GM19035 (cell line): Measurements from ENCODE around the gene MRPS34.

Source experiments
- ATAC-seq: cut with Tn5 transposase; IDR thresholded peaks from one replicate; pipeline ENCODE4 v1.9.1; 2021; ENCODE audit not compliant: unreplicated experiment

Gene MRPS34

DNA sequence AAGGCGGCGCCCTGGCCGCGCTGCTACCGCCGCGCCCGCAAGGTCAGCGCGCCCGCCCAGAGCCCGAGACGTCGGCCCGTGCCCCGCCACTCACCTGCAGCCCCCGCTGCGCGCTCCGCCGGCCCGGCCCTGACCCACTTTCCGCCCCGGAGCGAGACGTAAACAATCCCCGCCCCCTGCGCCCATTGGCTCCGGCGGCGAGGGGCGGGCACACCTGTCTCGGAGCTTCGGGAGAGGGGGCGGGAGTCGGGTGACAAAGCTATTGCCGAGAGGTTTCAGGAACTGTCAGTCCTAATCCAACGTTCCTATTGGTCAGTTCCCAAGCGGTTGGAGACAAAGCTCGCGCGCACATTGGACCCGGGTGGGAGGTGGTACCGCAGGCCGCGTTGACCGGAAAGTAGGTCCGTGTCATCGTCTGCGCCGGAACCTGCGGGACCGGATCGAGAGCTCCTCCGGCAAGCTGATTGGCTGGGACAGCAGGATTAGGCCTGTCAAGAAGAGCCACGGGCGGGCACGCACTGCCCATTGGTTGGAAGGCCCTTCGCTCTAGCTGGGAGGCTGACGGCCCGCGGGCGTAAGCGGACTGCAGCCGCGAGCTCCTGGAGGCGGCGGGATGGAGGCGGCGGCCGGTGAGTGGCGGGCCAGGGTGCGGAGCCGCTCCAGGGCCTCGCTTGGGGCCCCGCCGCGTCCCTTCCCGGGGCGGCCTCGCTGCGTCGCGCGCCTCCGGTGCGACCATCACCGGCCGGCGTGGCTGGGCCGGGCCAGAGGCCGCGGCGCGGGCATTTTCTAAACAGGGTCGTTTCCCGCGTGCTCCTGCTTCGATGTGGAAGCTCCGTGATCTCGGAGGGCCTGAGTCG lies 9.7 kb upstream of the MRPS34 start, which contains the start of the genes NUBP2 and SPSB3:
TSS of gene NUBP2 (plus strand) at position 553 of the 857 bp plus-strand sequence. CDS start at position 614, 61 bp downstream.
TSS of gene SPSB3 (minus strand) at position 164 of the 857 bp plus-strand sequence. CDS start 1,088 bp downstream, outside the sequence.
- ATAC-seq, result peak; percentile 87

- peak; percentile 1 for ATAC-seq
These were observed 8.9 kb upstream of the MRPS34 start for GRCh38 chr16:1781758-1782407.

DNA sequence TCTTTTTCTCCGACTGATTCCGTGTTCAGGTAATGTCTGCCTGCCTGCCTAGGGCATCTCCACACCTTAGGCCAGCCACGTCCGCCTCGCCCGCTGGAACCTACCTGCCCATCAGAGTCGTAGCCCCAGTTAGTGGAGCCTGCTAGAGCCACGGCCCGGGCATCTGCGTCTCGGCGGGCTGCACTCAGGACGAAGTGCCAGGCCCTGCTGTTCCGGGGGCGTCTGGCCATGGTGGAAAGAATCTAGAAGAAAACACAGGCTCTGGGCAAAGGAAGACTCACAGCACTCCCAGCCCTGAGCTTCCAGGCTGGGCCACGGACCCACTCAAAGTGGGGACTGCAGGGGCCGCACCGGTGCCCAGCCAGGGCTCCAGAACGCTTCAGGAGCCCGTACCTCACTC lies 8.3 kb upstream of the MRPS34 start:
- ATAC-seq, result no peak

- no peak for ATAC-seq
These were observed 7.7 kb upstream of the MRPS34 start for GRCh38 chr16:1780677-1781072.

GRCh38 chr16:1779741-1780676 lies 7.1 kb upstream of the MRPS34 start:
- ATAC-seq, result no peak

DNA sequence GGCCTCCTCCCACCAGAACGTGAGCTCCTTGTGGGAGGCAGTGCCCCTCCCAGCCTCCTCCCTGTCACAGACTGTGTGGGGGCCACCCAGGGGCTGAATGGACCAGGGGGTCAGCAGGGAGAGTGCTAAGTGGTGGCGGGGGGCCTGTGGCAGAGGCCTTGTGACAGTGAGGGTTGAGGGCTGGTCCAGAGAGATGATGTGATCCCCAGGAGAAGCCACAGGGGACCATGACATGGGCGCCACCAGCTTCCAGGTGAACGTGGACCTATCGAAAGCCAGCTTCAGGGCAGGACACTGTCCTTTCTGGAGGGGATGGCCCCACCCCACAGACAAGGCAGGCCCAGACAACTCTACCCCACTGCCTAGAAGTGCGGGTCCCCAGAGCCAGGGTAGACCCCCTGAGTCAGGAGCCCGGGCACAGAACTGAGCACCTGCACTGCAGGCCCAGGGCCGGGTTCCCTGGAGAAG lies 6.3 kb upstream of the MRPS34 start:
- no peak for ATAC-seq

DNA sequence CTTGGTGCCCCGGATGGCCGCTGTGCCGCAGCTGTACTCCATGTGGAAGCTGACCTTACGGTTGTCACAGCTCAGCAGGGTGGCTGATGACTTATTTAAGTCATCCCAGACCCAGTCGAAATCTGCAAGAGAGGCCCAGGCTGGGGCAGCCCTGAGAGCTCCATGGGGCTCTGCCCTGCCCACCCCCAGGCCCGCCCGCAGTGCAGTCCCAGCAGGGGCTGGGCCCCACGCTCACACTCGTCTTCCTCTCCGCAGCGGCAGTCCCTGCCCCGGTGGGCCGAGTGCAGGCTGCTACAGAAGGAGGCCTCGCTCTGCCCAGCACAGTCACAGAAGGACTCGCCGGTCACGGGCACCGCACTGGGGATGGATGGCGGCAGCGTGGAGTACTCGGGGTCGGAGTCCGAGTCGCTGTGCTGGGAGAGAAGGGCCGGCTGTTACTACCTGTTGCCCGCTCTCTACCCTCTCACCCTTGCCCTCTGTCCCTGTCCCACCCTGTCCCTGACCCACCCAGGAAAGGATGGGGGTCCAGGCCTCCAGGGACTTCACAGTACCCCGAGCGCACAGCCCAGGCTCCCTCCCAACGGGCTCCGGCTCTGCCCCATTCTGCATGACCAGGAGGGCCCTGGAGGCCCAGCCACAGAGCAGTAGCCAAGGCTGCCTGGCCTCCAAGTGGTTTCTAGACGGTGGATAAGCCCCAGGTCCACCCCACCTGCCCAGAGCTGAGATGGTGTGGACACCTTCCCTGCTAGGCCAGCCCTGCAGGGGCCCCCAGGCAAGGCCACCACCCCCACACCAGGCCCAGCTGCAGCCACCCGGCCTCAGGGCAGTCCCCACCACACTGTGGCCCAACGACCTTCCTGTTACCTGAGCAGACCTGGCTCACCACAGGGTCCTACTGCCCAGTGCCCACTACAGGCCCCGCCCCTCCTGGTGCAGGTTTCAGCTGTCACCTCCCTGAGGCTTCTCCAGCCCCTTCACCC lies 5.6 kb upstream of the MRPS34 start:
- no peak for ATAC-seq

DNA sequence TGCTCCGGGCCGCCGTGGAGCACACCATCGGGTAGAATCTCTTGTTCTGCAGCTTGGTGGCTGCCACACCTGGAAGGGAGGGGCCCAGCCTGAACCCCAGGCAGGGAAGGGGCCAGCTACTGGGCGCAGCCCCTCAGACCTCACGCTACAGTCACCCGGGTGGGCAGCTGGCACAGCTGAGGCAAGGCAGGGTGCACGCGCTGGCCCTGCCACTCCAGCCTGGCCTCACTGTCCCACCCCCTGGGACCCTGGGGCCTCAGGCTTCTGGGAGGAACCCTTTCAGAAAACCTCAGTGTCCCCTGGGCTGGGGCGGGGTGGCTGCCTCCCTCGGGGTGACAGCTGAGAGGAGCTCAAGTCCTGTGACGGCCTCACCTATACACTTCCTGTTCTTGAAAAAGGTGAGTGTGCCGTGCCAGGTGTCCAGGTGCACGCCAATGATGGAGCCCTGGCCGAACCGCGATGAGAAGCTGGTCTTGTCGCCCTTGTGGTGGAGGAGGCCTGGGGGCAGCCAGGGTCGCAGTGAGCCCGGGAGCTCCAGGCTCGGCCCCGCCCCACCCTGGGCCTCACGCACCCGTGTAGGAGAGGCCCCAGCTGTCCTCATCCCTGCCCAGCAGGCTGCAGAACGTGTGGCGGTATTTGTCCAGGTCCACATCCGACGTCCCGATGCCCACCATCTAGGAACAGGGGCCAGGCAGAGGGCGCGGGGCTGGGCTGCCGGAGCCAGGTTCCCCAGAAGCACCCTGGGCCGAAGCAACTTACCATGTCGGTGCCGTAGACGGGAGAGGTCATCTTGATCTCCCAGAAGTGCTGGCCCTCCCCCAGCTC lies 4.7 kb upstream of the MRPS34 start:
- no peak for ATAC-seq

GRCh38 chr16:1776991-1777374 lies 4.0 kb upstream of the MRPS34 start:
- ATAC-seq, result no peak

- ATAC-seq, result no peak
These were observed 3.7 kb upstream of the MRPS34 start for GRCh38 chr16:1776672-1776955.

- no peak for ATAC-seq
These were observed 3.1 kb upstream of the MRPS34 start for GRCh38 chr16:1775846-1776671.

GRCh38 chr16:1775006-1775845 lies 2.3 kb upstream of the MRPS34 start:
- ATAC-seq, result no peak

- ATAC-seq, result no peak
These were observed 1.5 kb upstream of the MRPS34 start for GRCh38 chr16:1774448-1774780.

GRCh38 chr16:1773703-1774447 lies 941 bp upstream of the MRPS34 start:
- ATAC-seq, result no peak

DNA sequence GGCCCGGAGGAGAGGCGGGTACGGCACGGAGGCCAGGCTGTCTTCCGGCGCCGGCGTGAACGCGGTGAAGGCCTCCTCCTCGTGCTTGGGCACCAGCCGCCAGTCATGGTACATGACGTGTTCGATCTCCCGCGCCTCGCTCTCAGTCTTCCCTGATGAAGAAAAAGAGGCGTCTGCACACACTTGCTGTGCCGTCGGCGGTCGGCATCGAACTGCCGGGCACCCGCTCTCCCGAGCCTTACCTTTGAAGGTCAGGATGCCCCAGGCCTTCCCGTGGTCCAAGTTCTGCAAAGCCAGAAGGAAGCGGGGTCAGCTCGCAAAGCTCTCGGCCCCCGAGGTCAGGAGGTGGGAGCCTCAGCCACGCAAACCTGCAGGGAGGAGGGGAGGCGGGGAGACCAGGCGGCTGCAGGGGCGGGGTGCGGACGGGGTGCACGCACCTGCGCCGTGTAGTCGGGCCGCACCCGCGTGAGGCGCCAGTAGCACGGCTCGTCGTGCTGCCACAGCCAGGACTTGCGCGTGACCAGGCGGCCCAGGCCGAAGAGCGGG lies 499 bp downstream of the MRPS34 start, which contains the start of gene EME2:
TSS of gene EME2 (plus strand) at position 449 of the 546 bp plus-strand sequence. CDS start 418 bp downstream, outside the sequence.
- peak; percentile 10 for ATAC-seq

DNA sequence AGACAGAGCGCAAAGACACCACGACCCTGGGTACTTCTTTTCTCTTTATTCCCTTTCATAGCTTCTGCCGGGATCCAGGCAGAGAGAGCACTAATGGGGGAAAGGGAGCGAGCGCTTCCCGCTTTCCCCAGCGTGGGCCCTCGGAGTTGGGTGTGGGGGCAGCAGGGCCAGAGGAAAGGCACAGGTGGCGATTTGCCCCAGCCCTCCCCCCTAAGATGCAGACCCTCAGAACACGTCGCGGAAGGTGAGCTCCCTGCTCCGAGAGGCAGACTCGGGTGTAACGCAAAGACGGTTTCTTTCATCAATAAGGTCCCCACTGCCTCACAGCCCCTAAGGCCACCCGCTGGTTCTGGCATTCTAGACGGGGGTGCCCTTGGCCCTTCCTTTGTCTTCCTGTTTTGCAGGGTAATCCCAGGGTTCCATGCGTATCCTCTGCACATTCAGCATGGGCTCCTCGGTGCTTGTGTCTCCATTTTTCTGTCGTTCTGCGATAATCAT lies 1.0 kb downstream of the MRPS34 start:
- no peak for ATAC-seq
